Pulmonary artery endothelial cell (primary cell): ENCODE results near the gene LRRC8E. TPM values are rescaled to one million over a fixed set of nuclear protein-coding genes. Genes with fewer than 3 reads are reported as not detected.

Experiments used
- DNase-seq: peaks from one replicate; pipeline ENCODE4 v3.0.0-alpha.2; 2011; ENCODE audit warnings: low read depth, low spot score
- total RNA-seq: library from RNA; depleted of rRNA; stranded (reverse); fragments of >200 nt; gene quantifications from 2 replicates; pipeline ENCODE4 v1.2.3, GENCODE V29; 2014

LRRC8E gene
- total RNA-seq = 1.2 and 2.0 TPM in 2 replicates

DNA sequence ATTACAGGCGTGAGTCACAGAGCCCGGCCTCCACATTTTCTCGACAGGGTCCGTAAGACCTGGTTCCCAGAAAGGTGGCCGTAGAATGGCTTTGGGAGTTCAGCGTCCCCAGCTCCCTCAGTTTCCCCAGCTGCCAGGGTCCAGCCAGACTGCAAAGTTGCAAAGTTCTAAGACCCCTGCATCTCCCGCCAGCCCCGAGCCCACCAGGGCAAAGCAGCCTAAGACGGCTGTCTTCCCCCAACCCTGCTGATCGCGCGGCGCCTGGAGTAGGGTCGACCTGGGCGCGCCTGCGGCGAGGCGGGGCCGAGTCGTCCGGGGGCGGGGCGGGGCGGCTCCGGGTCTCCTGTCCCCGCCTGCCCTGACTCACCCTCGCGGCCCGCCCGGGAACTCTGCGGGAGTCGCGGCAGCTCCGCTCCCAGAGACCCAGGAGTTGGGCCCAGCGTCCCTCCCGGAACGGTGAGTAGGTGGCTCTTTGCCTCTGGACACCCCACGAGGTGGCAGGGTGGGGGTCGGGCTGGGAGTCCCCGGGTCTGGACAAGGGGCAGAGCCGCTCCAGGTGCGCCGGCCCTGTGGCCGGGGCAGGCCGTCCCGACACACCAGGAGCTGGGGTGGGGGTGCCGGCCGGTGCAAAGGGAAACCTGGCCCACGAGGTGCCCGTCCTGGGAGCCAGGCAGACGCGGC is at the start of gene LRRC8E:
LRRC8E (plus strand) TSS at position 366 of the 681 bp plus-strand sequence. CDS start 7,094 bp downstream, outside the sequence.
- DNase-seq = no peak

DNA sequence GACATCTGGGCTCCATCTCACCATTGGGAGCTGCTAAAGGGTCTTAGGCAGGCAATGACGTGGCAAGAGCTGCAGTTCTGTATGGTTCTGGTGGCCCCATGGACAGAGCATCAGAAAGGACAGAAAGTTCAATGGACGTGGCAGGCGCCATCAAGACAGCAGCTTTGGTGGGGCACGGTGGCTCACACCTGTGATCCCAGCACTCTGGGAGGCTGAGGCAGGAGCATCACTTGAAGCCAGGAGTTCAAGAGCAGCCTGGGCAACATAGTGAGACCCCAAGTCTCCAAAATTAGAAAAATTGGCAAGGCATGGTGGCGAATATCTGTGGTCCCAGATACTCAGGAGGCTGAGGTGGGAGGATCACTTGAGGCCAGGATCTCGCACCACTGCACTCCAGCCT is 48.8 kb upstream of the LRRC8E start:
- no peak for DNase-seq

DNA sequence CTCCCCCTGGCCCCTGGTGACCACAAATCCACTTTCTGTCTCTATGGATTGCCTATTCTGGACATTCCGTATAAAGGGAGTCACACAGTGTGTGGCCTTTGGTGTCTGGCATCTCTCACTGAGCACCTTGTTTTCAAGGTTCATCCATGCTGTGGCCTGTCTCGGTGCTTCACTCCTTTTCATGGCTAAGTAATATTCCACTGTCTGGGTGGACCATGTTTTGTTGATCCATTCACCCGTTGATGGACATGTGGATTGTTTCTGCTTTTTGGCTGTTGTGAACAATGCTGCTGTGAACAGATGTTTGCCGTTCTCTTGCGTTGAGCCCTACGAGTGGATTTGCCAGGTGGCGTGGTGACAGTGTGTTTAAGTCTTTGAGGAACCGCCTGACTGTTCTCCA is 47.7 kb upstream of the LRRC8E start:
- DNase-seq = no peak

DNA sequence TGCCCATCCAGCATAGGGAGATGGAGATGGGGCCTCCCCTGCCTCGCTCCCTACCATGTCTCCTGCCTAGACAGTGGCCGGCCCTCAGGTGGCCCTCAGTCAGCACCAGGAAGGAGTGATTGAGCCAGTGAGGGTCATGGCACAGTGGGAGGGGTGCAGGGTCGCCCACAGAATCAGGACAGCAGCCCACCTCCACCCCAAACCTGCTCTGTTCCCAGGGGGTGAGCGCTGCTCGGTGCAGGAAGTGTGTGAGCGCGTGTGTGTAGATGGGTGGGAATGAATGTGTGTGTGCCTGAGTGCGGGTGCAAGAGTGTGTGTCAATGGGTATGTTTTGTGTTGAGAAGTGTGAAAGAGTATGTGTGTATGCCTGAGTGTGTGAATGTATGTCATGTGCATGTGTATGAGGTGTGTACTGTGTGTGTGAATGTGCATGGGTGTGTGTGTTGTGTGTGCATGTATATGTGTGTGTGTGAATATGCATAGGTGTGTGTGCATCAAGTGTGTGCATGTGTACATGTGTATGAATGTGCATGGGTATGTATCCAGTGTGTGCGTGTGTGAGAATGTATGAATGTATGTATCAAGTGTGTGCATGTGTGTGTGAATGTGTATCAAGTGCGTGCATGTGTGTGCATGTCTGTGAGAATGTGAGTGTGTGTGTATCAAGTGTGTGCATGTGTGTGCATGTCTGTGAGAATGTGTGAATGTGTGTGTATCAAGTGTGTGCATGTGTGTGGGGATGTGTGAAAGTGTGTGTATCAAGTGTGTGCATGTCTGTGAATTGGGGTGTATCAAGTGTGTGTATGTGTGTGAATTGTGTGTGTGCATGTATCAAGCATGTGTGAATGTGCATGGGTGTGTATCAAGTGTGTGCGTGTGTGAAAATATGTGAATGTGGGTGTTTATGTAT is 46.3 kb upstream of the LRRC8E start:
- no peak for DNase-seq

DNA sequence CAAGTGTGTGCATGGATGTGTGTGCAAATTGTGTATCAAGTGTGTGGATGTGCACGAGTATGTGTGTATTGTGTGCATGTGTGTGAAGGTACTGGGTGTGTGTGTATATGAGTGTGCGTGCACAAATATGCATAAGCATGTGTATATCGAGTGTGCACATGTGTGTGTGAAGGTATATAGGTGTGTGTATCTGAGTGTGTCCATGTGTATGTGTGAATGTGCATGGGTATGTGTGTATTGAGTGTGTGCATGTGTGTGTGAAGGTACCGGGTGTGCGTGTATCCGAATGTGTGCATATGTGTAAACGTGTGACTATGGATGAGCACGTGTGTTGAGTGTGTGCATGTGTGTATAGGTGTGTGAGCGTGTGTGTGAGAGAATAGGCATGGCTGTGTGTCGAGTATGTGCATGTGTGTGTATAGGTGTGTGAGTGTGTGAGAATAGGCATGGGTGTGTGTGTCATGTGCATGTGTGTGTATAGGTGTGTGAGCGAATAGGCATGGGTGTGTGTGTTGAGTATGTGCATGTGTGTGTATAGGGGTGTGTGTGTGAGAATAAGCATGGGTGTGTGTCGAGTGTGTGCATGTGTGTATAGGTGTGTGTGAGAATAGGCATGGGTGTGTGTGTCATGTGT is 45.5 kb upstream of the LRRC8E start:
- no peak for DNase-seq

DNA sequence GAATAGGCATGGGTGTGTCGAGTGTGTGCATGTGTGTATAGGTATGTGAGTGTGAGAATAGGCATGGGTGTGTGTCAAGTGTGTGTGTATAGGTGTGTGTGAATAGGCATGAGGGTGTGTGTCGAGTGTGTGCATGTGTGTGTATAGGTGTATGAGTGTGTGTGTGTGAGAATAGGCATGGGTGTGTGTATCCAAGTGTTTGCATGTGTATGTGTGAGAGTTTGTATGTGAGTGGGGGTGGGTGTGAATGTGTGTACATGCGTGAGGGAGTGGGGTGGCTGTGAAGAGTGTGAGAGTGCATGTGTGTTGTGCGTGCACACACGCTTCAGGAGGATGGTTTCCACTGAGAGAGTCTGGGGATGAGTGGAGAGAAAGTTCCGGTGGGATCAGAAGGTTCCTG is 44.8 kb upstream of the LRRC8E start:
- no peak for DNase-seq

DNA sequence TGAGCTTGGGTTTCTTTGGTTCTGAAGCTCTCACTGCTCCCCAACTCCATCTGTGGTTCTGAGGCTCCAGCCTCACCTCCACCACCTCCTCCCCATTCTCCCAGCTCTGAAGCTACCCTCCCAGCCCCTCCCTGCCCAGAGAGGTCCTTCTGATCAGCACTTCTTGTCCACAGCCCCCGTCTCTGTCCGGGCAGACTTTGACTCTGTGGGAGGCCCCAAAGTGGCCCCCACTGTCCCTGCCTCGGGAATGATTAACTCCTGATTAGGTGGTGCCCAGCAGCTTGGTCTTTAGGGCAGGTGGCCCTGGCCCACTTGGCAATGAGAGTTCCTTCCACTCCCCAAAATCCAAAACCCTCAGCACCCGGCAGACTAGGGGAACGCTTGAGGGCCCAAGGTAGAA is 43.9 kb upstream of the LRRC8E start:
- no peak for DNase-seq

DNA sequence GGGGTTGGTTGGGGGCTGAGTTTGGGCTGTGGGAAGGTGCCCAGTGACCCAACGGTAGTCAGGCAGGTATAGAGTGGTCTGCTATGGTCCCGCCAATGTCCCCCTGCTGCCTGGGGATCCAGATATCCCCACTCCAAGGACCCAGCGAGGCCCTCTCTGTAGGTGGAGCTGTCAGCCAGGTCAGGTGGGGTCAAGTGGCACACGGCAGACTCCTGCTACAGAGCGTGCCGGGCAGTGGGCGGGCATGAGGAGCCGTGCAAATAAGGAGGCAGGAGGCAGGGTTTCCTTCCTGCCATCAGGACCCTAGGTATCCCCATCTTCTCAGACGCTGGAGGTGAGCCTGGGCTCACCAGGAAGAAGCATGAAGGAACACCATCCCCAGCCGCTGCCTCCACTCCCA is 43.4 kb upstream of the LRRC8E start:
- no peak for DNase-seq

DNA sequence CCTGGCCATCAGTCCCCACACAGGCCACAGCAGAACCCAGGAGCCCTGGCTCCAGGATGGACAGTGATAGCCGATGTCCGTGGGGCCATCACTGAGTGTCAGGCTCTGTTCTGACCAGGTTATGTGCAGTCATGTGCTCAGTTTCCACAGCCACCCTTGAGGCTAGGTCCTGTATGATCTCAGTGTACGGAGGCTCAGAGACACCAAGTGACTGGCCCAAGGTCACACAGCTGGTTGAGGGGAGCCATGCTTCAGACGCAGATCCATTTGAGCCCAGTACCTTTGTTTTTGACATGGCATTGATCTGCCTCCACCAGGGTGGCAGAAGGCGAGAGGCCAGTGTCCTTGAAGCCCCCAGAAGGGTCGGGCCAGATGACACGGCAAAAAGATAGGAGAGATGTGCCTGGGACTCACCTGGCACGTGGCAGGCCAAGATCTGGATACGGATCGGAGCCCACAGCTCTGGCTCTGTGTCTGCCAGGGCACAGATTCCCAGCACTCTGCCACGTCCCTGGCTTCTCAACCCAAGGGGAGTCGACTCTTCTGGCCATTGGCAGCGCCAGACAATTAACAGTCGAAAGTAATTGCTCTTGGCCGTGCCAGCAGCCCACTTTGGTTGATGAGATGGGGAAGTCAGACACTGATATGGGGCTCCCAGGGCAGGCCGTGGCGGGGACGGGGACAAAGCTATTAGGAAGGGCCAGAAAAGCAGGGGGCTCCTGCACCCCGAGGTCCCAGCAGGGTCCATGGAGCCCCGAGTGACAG is 42.7 kb upstream of the LRRC8E start:
- DNase-seq = no peak

DNA sequence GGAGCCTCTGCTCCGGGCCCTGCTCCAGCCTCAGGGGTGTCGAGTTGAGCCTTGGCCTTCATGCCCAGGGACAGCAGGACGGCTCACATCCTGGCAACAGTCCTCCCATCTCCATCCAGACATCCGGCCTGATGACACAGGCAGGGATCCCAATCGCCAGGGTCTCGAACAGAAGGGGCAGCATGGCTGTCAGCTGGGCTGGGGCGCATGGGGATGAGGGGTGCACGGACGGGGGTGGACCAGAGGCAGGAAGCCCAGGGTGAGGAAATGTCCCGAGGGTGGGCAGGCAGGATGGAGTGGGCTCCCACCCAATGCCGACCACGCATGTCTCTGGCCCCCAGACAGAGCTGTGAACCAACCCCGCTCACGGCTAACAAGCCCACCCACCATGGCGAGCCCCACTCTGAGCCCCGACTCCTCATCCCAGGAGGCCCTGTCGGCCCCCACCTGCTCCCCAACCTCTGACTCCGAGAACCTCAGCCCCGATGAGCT is 42.1 kb upstream of the LRRC8E start:
- no peak for DNase-seq

DNA sequence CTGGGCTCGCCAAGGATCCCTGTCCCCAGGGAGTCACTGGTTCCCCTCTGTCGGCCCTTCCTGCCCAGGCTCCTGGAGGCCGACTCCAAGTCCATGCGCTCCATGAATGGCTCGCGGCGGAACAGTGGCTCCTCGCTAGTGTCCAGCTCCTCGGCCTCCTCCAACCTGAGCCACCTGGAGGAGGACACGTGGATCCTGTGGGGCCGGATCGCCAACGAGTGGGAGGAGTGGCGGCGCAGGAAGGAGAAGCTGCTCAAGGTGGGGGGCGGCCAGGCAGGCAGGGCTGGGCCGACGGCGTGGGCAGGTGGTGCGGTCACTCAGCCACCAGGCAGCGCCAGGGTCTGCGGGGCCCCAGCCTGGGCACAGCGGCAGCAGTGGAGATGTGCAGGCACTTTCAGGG is 40.6 kb upstream of the LRRC8E start:
- DNase-seq = no peak

DNA sequence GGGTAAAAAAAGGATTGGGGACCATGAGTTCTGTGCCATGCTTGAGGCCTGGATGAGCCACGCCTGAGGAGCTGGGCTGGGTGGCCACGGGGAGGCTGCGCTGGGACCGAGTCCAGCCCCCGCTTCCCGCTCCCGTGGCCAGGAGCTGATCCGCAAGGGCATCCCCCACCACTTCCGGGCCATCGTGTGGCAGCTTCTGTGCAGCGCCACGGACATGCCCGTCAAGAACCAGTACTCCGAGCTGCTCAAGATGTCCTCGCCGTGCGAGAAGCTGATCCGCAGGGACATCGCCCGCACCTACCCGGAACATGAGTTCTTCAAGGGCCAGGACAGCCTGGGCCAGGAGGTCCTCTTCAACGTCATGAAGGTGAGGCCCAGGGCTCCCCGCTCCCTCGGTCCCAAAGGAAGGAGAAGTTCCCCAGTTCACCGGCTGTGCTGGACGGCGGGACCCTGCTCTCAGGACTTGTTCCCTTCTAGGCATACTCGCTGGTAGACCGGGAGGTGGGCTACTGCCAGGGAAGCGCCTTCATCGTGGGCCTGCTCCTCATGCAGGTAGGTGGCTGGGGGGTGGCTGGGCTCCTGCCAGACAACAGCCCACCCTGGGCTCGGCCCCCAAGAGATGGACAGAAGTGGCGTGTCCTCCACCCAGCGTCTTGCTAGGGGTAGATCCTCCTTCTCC is 39.4 kb upstream of the LRRC8E start:
- no peak for DNase-seq

DNA sequence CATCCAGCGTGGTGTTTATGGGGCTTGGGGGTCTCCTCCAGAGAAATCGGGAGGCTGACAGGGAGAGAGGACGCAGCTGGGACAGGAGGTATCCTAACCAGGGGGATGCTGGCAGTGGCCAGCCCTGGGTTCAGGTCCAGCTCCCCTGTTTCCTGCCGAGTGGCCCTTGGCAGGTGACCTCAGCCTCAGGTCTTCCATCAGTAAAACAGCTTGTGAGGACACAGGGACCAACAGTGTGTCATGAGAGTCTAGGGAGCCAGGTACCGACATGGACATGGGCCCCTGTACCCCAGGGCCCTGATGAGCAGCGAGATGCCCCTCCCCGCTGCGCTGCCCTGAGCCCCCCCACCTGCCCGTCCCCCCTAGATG is 38.7 kb upstream of the LRRC8E start:
- DNase-seq = no peak

DNA sequence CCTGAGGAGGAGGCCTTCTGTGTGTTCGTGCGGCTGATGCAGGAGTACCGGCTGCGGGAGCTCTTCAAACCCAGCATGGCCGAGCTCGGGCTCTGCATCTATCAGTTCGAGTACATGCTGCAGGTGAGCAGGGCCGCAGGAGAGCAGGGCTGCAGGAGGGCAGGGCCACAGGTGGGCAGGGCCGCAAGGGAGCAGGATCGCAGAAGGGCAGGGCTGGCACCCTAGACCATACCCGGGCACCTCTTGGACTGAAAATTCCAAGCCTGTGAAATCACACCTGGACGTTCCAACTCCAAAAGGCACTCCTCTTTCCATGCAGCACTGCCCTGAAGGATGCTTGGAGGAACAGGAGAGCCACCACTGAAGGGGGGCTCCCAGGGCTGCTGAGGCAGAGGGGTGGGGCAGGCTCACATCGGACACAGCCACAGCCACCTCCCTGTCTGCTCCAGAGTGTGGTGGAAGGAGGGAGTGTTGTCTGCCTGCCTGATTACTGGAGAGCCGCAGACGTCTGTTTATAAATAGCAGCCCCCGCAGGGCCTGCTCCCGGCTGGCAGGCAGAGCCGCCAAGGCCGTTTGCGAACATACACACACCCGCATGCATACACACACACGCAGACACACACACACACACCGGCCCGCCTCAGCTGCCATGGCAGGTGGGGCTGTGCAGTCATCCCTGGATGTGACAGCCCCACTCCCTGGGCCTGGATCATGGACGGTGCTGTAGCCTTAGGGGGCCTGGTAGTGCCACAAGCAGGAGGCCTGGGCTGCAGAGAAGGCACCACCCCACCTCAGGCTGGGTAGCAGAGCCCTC is 38.1 kb upstream of the LRRC8E start:
- no peak for DNase-seq

DNA sequence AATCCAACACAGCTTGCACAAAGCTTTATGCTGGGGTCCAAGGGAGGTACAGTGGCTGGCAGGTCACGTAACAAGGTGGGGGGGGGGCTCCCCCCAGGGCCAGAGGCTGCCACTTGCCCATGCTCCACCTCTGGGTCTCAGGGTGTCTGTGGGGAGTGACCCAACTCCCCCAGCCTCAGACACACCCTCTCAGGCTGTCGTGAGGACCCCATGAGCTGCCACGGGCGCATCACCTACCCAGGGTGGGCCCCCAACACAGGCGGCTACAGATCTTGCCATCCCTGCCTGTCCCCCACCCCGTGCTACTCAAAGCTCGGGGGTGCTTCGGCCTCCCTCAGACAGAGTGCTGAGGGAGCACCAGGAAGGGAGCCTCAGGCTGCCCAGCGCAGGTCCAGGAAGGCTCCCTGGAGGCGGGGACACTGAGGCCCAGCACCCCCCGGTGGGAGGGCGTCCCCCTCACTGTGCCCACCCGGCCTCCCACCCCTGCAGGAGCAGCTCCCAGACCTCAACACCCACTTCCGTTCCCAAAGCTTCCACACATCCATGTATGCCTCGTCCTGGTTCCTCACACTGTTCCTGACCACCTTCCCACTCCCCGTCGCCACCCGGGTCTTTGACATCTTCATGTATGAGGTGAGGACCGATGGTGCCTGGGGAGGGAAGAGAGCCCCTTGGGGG is 37.2 kb upstream of the LRRC8E start:
- no peak for DNase-seq

DNA sequence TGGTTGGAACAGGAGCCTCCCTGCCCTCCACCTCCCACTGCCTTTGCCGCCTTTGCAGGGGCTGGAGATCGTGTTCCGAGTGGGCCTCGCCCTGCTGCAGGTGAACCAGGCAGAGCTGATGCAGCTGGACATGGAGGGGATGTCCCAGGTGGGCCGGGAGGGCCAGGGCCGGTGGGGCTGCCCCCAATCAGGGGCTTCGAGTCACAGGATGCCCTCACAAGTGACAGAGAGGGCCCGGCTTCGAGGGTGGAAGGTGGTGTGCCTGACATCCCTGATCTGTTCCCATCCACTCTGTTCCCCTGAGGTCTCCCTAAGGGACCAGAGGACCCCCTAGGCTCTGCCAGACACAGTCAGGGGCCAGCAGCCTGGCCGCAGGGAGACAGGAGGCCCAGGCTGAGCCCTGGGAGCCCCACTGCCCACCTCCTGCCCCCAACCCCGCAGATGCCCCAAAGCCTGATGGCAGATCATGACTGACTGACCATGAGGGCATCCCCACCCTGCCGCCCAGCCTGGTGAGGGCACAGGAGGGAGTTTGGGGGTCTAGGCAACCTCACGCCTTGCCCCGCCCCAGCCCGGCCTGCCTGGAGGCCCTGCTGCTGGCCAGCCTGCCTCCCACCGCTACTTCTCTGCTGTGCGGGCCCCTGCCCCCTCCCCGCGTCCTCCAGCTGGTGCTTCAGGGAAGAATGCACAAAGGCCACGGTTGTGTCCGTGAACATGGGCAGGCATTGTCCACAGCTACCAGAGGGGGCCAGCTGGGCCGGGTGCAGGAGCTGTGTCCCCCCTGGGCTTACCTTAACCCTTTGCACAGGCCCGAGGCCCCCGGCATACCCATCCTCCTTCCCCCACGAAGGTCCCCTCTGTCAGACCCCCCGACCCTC is 36.4 kb upstream of the LRRC8E start:
- no peak for DNase-seq

DNA sequence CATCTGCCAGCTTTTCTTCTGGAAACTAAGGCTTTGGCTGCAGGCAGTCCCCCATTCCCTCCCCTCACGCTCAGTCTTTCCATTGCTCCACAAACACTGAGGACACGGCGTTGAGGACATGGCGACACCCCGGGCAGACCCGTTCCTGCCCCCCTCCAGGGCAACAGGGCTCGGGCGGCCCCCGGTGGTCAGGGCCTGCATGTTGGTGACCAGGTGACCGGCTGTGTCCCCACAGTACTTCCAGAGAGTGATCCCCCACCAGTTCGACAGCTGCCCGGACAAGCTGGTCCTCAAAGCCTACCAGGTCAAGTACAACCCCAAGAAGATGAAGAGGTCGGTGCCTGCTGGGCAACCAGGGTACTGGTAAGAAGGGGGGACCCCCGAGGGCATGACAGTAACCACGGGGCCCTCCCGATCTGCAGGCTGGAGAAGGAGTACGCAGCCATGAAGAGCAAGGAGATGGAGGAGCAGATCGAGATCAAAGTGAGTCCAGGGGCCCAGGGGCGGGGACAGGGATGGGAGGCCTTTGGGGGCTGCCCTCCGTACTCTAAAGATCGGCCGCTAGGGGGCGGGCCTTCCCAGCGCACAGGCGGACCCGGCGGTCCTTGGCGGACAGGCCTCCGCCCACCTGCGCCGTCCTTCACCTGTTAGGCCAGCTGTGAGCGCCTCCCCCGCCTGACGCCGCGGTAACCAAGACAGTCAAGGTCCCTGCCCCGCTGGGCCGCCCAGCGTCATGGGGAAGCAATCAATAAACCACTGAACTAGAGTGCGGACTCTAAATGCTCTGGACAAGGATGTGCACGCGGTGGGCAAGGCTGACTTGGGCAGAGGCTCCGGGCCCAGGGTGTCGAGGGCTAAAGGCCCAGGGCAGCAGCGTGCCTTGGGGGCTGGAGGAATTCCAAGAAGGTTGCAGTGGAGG is 35.2 kb upstream of the LRRC8E start:
- DNase-seq = no peak
